ENCODE data around the gene ENAM.

- TF ChIP-seq, protein P1, sequence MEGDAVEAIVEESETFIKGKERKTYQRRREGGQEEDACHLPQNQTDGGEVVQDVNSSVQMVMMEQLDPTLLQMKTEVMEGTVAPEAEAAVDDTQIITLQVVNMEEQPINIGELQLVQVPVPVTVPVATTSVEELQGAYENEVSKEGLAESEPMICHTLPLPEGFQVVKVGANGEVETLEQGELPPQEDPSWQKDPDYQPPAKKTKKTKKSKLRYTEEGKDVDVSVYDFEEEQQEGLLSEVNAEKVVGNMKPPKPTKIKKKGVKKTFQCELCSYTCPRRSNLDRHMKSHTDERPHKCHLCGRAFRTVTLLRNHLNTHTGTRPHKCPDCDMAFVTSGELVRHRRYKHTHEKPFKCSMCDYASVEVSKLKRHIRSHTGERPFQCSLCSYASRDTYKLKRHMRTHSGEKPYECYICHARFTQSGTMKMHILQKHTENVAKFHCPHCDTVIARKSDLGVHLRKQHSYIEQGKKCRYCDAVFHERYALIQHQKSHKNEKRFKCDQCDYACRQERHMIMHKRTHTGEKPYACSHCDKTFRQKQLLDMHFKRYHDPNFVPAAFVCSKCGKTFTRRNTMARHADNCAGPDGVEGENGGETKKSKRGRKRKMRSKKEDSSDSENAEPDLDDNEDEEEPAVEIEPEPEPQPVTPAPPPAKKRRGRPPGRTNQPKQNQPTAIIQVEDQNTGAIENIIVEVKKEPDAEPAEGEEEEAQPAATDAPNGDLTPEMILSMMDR (IDR thresholded peaks at IDR 0.05) = no peak
- TF ChIP-seq POLR2A (IDR thresholded peaks at IDR 0.05) (no peak), EP300 (IDR thresholded peaks at IDR 0.05) (no peak)
Measured at GRCh38 chr4:70619288-70619687, 9.3 kb upstream of the ENAM start.
